ENCODE data around the gene OR52B6. TPM values are rescaled to one million over a fixed set of nuclear protein-coding genes. Genes with fewer than 3 reads are reported as not detected.
A peak's percentile ranks its signal among the peaks of the same experiment; 100 is the strongest.

The OR52B6 gene
- total RNA-seq, 1 donor from 2014 or later = not detected

GRCh38 chr11:5608808-5609207, 28.1 kb downstream of the OR52B6 start:
- intact Hi-C loops (cut with micrococcal nuclease) = no loop called here
- Mint-ChIP-seq H3K4me1 (peaks cover 5% of the 10 kb centered on the region), H3K27me3 (peaks cover 1% of the 10 kb centered on the region), H3K36me3 (ENCODE audit: low read depth) (no peaks in the 10 kb centered on the region), H3K4me3 (no peak overlapping the region), H3K9me3 (no peaks in the 10 kb centered on the region), H3K27ac (no peak overlapping the region)
- no peak for DNase-seq

DNA sequence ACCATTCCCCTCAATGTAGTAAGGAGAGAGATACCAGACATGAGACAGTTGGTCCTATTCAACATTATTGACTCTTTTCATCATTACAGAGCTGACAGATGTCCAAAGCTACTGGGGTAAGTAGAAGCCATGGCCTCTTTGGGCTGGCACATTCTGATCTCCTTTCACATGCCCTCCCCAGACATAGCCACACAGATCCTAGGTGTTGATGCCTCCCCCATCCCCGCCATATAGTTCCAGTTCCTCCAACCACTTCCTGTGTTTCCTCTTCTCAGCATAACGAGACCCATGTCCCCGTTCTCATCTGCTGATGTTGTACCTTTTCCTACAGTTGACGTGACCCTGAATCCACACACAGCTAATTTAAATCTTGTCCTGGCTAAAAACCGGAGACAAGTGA, 29.8 kb downstream of the OR52B6 start:
- H3K4me1 Mint-ChIP-seq = peaks cover 5% of the 10 kb centered on the region
- no peaks in the 10 kb centered on the region for H3K36me3 Mint-ChIP-seq (ENCODE audit: low read depth)
- H3K27ac Mint-ChIP-seq = no peak overlapping the region
- peaks cover 3% of the 10 kb centered on the region for H3K27me3 Mint-ChIP-seq
- no peak for DNase-seq
- intact Hi-C loops (cut with micrococcal nuclease) = no loop called here
- H3K4me3 Mint-ChIP-seq = no peak overlapping the region
- H3K9me3 Mint-ChIP-seq = no peaks in the 10 kb centered on the region

DNA sequence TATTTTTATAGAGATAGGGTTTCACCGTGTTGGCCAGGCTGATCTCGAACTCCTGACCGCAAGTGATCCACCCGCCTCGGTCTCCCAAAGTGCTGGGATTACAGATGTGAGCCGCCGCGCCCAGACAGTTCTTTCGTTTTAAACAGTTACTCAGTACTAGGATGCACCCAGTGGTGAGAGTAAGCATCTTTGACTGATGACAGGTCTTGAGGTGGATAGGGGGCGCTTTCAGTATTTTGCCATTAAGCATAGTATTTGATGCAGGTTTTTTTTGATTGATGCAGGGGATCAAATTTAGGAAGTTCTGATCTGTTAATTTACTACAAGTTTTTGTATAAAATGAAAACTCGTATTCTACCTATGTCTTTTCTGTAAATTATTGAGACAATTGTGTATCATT, 30.9 kb downstream of the OR52B6 start:
- Mint-ChIP-seq H3K9me3 (no peaks in the 10 kb centered on the region), H3K36me3 (ENCODE audit: low read depth) (no peaks in the 10 kb centered on the region), H3K4me3 (no peak overlapping the region), H3K4me1 (peaks cover 5% of the 10 kb centered on the region), H3K27me3 (peaks cover 3% of the 10 kb centered on the region), H3K27ac (no peak overlapping the region)
- DNase-seq = no peak
- intact Hi-C loops (cut with micrococcal nuclease) = no loop called here

GRCh38 chr11:5618807-5619206, 38.1 kb downstream of the OR52B6 start:
- no peak for DNase-seq
- H3K4me1 Mint-ChIP-seq = peaks cover 2% of the 10 kb centered on the region
- H3K36me3 Mint-ChIP-seq (ENCODE audit: low read depth) = no peaks in the 10 kb centered on the region
- peaks cover 2% of the 10 kb centered on the region for H3K27me3 Mint-ChIP-seq
- intact Hi-C loops (cut with micrococcal nuclease) = no loop called here
- H3K4me3 Mint-ChIP-seq = no peak overlapping the region
- H3K9me3 Mint-ChIP-seq = no peaks in the 10 kb centered on the region
- no peak overlapping the region for H3K27ac Mint-ChIP-seq

- Mint-ChIP-seq H3K27ac (peak overlapping the region; percentile 26), H3K27me3 (no peaks in the 10 kb centered on the region), H3K4me1 (peaks cover 17% of the 10 kb centered on the region), H3K4me3 (no peak overlapping the region), H3K9me3 (no peaks in the 10 kb centered on the region), H3K36me3 (ENCODE audit: low read depth) (no peaks in the 10 kb centered on the region)
- no peak for DNase-seq
- intact Hi-C loops (cut with micrococcal nuclease) = no loop called here
These were observed 40.2 kb downstream of the OR52B6 start for GRCh38 chr11:5620651-5621521.

DNA sequence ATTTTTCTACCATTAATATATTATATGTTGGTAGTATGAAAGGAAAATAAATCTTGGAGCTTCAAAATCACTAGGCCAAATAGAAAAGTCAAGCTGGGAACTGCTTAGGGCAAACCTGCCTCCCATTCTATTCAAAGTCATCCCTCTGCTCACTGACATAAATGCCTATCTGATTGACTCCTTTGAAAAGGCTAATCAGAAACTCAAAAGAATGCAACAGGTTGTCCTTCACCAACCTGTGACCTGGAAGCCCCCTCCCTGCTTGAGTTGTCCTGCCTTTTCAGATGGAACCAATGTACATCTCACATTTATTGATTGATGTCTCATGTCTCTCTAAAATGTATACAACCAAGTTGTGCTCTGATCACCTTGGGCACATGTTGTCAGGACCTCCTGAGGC, 40.9 kb downstream of the OR52B6 start:
- Mint-ChIP-seq H3K27me3 (no peaks in the 10 kb centered on the region), H3K36me3 (ENCODE audit: low read depth) (peaks cover 2% of the 10 kb centered on the region), H3K9me3 (no peaks in the 10 kb centered on the region), H3K4me3 (no peak overlapping the region), H3K27ac (no peak overlapping the region), H3K4me1 (peaks cover 24% of the 10 kb centered on the region)
- DNase-seq = no peak
- intact Hi-C loops (cut with micrococcal nuclease) = no loop called here

- H3K36me3 Mint-ChIP-seq (ENCODE audit: low read depth) = peaks cover 2% of the 10 kb centered on the region
- H3K4me1 Mint-ChIP-seq = peaks cover 35% of the 10 kb centered on the region
- intact Hi-C loops (cut with micrococcal nuclease) = no loop called here
- H3K9me3 Mint-ChIP-seq = no peaks in the 10 kb centered on the region
- no peak for DNase-seq
- peak overlapping the region; percentile 3 for H3K4me3 Mint-ChIP-seq
- H3K27ac Mint-ChIP-seq = no peak overlapping the region
- no peaks in the 10 kb centered on the region for H3K27me3 Mint-ChIP-seq
These were observed 42.1 kb downstream of the OR52B6 start for GRCh38 chr11:5622802-5623201.

DNA sequence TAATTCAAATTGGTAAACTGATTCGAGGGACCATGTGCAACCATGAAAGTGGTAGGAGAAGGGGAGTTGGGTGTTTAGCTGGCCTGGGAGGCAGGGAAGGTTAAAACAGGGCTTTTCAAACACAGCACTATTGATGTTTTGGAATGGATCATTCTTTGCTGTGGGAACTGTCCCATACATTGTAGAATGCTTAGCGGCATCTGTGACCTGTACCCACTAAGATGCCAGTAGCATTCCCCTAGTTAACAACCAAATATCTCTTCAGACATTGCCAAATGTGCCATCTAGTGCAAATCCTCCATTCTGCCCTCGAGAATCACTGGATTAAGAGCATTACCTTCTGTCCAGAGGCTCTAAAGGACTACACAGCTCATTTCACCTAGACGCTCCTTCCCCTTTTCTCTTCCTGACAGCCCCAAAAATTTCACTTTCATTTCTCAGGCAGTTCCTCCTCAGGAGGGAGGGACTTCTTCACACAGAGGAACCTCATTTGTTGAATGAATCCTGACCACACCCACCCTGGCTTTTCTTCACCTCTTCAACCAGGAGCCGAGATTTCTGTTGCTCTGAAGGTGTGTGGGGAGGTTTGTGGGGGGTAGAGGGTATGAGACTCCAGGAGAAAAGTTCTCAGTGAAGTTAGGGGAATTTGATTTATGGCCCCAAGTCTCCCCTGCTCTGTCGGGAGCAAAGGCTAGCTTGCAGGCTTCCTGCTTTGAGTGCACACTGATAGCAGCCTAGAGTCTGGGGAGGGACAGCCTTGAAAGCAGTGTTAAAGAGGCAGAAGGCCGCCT, 44.0 kb downstream of the OR52B6 start, which contains the start of gene TRIM34:
TSS of gene TRIM34 (plus strand) at position 513 of the 791 bp plus-strand sequence. CDS start 7,331 bp downstream, outside the sequence.
- intact Hi-C loops (cut with micrococcal nuclease) = loop anchor here (1.0 kb wide), 1 partner anchor 60 kb away; no protein-coding TSS in a partner anchor
- Mint-ChIP-seq H3K27me3 (no peaks in the 10 kb centered on the region), H3K27ac (peak within 1 kb of the TSS; percentile 90), H3K4me3 (peak within 1 kb of the TSS; percentile 92), H3K9me3 (peaks cover 4% of the 10 kb centered on the region), H3K36me3 (ENCODE audit: low read depth) (peaks cover 9% of the 10 kb centered on the region), H3K4me1 (peaks cover 39% of the 10 kb centered on the region)
- peak; percentile 93 for DNase-seq

GRCh38 chr11:5625281-5625680, 44.6 kb downstream of the OR52B6 start:
- H3K4me1 Mint-ChIP-seq = peaks cover 40% of the 10 kb centered on the region
- DNase-seq = peak; percentile 60
- H3K36me3 Mint-ChIP-seq (ENCODE audit: low read depth) = peaks cover 11% of the 10 kb centered on the region
- no peaks in the 10 kb centered on the region for H3K27me3 Mint-ChIP-seq
- peaks cover 4% of the 10 kb centered on the region for H3K9me3 Mint-ChIP-seq
- peak overlapping the region; percentile 76 for H3K27ac Mint-ChIP-seq
- H3K4me3 Mint-ChIP-seq = peak overlapping the region; percentile 92
- intact Hi-C loops (cut with micrococcal nuclease) = no loop called here

DNA sequence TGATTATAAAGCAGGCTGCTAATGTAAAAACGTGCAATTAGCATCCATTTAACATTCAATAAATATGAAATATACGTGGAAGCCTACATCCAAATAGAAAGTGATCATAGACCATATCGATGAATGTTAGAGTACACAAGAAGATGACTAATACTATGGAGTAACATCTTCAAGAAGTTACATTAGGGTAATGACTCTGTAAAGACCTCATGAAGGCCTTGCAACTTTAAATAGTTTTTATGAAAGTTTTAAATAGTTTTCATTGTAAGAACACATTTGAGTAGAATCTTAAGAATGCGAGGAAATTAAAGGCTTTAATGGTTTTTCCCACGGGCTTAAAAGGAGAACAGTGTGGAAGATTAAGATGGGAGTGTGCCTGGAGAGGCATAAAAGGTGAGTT, 45.5 kb downstream of the OR52B6 start:
- H3K9me3 Mint-ChIP-seq = peaks cover 7% of the 10 kb centered on the region
- intact Hi-C loops (cut with micrococcal nuclease) = no loop called here
- H3K4me1 Mint-ChIP-seq = peaks cover 44% of the 10 kb centered on the region
- peaks cover 11% of the 10 kb centered on the region for H3K36me3 Mint-ChIP-seq (ENCODE audit: low read depth)
- DNase-seq = no peak
- H3K27me3 Mint-ChIP-seq = no peaks in the 10 kb centered on the region
- peak overlapping the region; percentile 92 for H3K4me3 Mint-ChIP-seq
- peak overlapping the region; percentile 76 for H3K27ac Mint-ChIP-seq

- peak overlapping the region; percentile 78 for H3K27ac Mint-ChIP-seq
- peaks cover 33% of the 10 kb centered on the region for H3K4me1 Mint-ChIP-seq
- H3K4me3 Mint-ChIP-seq = no peak overlapping the region
- no peaks in the 10 kb centered on the region for H3K27me3 Mint-ChIP-seq
- DNase-seq = no peak
- intact Hi-C loops (cut with micrococcal nuclease) = no loop called here
- H3K9me3 Mint-ChIP-seq = peaks cover 7% of the 10 kb centered on the region
- H3K36me3 Mint-ChIP-seq (ENCODE audit: low read depth) = peaks cover 31% of the 10 kb centered on the region
These were observed 50.7 kb downstream of the OR52B6 start for GRCh38 chr11:5631417-5631816.
